ENCODE results near the gene HAPLN3.
"Not testable (repeated sequence)": the region's sequence is repeated elsewhere in the genome, so short reads cannot be mapped to it uniquely, and the experiment has no call there.

DNA sequence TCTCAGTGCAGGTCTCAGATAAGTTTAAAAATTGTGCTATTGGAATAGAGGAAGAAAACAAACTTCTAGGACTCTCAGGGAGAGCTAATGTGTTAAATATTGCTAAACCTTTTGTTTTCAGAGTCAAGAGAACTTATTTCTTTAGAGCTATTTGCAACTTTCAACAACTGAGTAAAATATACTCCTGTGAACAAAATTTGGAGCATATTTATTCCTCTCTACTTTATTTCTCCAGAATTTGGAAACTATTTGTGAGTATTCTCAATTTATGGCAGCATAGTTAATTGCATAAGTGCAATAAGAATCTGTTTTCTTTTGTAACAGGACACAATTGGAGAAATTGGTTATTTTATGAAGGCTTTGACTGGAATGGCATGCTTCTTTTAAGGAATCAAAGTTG lies 32.8 kb upstream of the HAPLN3 start:
- not testable (repeated sequence) for TF ChIP-seq EZH2 (IDR thresholded peaks at IDR 0.05; ENCODE audit: insufficient read depth, poor library complexity, severe bottlenecking); EZH2phosphoT487 (IDR thresholded peaks at IDR 0.05; ENCODE audit: insufficient read depth, low read depth)
